HT-29 (cell line): ENCODE measurements around the gene CCSER1. TPM values are rescaled to one million over a fixed set of nuclear protein-coding genes. Genes with fewer than 3 reads are reported as not detected.
A peak's percentile ranks its signal among the peaks of the same experiment; 100 is the strongest.
"Not testable (repeated sequence)": the region's sequence is repeated elsewhere in the genome, so short reads cannot be mapped to it uniquely, and the experiment has no call there.

Source experiments
- DNase-seq: peaks from one replicate; pipeline ENCODE4 v3.0.0-alpha.2; 2015; ENCODE audit warnings: low spot score
- total RNA-seq: library from RNA; depleted of rRNA; stranded (reverse); fragments of >200 nt; shearing (Covaris generic); gene quantifications from 2 replicates; pipeline ENCODE4 v1.2.3, GENCODE V29; 2014

CCSER1 gene
- total RNA-seq, 1 experiment from 2014 or later, result 12.3 TPM

- no peak for DNase-seq
Measured at GRCh38 chr4:91359041-91360031, 1232.1 kb downstream of the CCSER1 start.

DNA sequence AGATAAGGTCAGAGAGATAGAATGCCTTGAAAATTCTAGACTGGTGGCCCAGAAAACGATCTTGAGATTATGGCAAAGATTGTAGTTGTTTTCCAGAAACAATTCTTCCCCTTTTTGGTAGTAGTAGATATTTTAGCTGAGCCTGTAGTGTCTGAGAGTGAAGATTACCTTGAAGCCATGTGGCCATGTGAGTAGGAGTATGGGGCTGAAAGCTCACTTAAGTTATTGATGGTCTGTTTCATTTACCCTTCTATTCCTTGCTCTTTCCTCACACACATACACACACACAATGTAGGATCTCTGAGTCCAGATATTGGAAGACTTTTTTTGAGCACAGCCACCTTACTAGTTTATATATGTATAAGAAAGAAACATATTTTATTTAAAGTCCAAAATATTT lies 1234.9 kb downstream of the CCSER1 start:
- no peak for DNase-seq

- DNase-seq, result no peak
Measured at GRCh38 chr4:91366554-91366953, 1239.4 kb downstream of the CCSER1 start.

- no peak for DNase-seq
Measured at GRCh38 chr4:91369116-91369515, 1241.9 kb downstream of the CCSER1 start.

DNA sequence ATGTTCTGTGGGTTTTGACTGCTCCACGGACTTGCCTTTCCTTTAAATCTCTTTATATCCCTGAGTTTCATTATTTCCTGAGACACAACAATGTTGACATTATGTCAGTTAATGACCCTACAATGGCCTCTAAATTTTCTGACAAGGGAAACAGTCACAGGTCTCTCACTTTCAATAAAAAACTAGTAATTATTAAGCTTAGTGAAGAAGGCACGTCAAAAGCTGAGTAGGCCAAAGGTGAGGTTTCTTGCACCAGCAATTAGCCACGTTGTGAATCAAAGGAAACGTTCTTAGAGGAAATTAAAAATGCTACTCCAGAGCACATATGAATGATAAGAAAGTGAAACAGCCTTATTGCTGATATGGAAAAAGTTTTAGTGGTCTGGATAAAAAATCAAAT lies 1246.4 kb downstream of the CCSER1 start:
- peak; percentile 38 for DNase-seq

GRCh38 chr4:91405431-91405830 lies 1278.2 kb downstream of the CCSER1 start:
- DNase-seq, result not testable (repeated sequence)

GRCh38 chr4:91422011-91422410 lies 1294.8 kb downstream of the CCSER1 start:
- no peak for DNase-seq

- no peak for DNase-seq
Measured at GRCh38 chr4:91426725-91427124, 1299.5 kb downstream of the CCSER1 start.

DNA sequence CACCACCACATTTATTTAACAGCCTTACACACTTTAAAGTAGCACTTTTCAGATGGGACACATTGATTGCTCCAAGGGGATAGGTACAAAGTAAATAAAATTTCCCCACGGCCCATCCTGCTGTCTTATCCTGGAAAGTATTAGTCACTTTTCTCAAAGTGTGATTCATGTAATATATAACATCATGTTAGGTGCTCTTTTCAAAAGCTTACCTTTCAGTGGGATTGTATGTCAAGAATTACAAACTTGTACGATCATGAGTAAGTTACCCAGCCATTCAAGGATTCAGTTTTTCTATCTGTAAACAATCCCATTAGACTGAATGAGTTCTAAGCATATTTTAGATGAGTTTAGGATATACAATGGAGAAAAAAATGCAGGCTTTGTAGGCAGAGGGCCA lies 1300.0 kb downstream of the CCSER1 start:
- no peak for DNase-seq

DNA sequence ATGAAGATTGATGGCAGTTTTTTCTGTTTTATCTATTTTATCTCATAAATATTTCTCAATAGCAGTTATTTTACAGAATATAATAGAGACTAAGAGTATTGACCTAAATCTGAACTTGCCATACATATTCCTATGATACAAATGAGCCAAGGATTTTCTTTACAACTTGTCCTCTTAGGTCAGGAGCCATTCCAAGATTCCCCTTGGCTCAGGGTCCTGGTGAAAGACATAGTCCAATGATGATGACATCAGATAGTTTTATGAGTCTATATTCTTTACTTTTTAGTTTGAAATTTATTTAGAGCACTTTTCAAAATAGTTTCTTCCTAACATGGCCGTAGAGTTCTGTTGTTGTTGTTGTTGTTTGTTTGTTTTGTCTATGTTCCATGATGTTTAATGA lies 1307.4 kb downstream of the CCSER1 start:
- DNase-seq, result no peak

GRCh38 chr4:91436556-91436955 lies 1309.4 kb downstream of the CCSER1 start:
- no peak for DNase-seq

GRCh38 chr4:91447168-91447567 lies 1320.0 kb downstream of the CCSER1 start:
- DNase-seq, result no peak

- DNase-seq, result peak; percentile 23
Measured at GRCh38 chr4:91448668-91449330, 1321.6 kb downstream of the CCSER1 start.

- DNase-seq, result no peak
Measured at GRCh38 chr4:91454111-91454510, 1326.9 kb downstream of the CCSER1 start.

DNA sequence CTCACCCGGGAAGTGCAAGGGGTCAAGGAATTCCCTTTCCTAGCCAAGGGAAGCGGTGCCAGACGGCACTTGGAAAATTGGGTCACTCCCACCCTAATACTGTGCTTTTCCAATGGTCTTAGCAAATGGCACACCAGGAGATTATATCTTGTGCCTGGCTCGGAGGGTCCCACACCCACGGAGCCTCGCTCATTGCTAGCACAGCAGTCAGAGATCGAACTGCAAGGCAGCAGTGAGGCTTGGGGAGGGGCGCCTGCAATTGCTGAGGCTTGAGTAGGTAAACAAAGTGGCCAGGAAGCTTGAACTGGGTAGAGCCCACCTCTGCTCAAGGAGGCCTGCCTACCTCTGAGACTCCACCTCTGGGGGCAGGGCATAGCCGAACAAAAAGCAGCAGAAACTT lies 1335.4 kb downstream of the CCSER1 start:
- not testable (repeated sequence) for DNase-seq

DNA sequence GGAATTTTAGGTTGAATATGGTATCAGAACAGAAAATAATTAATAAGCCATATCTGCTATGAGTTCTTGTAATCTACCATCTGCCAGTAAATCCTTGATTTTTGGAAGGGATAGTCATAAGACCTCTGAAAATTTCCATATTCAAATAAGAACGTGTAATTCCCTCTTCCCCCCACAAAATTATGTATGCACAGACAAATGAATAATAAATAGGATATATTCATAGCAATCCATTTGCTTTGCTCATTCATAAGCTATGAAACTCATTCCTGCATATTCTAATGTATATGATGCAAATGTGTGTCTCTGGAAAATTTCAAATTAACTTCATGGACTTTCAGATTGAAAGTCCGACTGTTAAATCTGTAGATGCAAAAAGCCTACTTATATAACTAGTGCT lies 1343.5 kb downstream of the CCSER1 start:
- no peak for DNase-seq

DNA sequence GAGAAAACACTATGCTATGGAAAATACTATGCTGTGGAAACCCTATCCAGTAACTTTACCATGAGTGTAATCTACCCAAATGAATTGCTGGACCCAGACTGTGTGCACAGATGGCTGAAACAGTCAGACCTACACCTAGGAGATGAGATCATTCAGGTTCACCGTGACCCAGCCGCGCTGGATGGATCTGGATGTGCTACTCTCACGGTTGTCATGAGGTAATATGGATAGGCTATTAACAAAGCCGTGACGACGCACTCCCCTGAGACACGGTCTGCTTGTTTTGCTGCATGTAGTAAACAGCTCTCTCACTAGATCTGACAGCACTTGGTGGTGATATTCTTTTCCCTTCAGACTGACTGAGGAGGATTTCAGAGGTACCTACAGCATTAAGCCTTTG lies 1344.1 kb downstream of the CCSER1 start:
- DNase-seq, result no peak

GRCh38 chr4:91472046-91472445 lies 1344.9 kb downstream of the CCSER1 start:
- no peak for DNase-seq

DNA sequence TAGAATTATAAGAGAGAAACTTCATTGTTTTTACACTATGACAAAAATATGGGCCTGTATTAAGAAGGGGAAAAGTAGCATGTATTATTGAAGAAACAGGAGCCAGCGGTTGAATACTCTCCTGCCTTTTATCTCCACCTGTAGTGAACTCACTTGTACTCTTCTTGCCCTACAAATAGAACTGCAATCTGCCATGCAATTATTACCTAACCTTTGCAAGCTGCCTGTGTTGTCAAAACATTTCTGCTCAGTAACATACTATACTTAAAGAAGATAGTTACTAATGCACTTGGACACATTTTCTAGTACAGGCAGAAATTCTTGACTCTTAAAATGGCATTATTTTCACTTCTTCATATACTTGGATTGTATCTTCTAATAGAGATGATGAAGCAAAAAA lies 1358.2 kb downstream of the CCSER1 start:
- DNase-seq, result no peak

- DNase-seq, result no peak
Measured at GRCh38 chr4:91488946-91489345, 1361.8 kb downstream of the CCSER1 start.

DNA sequence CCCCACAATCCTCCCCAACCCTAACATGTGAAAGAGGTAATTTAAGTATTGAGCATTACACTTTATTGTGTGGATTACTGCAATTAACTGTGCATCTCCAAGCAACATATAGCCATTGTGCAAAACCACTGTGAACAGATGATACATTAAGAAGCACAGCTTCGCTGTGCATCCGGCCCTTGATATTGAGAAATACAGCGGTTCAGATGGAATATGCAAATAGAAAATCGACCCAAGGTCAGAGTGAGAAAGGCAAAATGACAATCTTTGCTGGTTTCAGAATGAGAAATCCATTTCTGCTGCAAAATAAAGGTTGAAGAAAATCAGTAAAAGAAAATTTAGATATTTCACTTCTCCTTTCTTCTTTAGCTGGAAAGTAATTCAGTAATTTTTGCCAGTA lies 1370.7 kb downstream of the CCSER1 start:
- DNase-seq, result no peak

DNA sequence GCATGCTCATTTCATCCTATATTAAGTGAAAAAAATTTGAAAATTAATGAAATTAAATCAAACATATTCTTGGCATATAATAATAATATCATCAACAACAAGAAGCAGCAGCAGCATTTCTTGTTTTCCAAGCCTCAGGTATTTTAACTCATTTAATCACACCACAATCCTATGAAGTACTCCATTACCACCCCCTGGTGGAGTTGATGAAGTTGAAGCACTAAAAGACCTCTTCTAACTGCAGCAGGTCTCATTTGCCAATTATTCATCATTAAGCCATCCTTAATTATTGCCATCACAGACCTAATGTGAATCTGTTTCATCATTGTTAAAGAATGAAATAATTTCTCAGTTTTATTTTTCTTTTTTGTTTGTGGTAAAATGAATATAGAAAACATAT lies 1375.2 kb downstream of the CCSER1 start:
- peak; percentile 61 for DNase-seq

DNA sequence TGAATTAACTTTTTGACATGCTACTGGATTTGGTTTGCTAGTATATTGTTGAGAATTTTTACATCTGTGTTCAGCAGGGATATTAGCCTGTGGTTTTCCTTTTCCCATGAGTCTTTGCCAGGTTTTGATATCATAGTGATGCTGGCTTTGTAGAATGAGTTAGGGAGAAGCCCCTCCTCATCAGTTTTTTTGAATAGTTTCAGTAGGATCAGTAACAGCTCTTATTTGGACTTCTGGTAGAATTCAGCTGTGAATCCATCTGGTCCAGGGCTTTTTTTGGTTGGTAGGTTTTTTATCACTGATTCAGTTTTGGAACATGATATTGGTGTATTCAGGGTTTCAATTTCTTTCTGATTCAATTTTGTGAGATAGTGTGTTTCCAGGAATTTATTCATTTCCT lies 1386.1 kb downstream of the CCSER1 start:
- DNase-seq, result no peak
